ENCODE data around the gene MECR.

Gene MECR, protein sequence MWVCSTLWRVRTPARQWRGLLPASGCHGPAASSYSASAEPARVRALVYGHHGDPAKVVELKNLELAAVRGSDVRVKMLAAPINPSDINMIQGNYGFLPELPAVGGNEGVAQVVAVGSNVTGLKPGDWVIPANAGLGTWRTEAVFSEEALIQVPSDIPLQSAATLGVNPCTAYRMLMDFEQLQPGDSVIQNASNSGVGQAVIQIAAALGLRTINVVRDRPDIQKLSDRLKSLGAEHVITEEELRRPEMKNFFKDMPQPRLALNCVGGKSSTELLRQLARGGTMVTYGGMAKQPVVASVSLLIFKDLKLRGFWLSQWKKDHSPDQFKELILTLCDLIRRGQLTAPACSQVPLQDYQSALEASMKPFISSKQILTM

DNA sequence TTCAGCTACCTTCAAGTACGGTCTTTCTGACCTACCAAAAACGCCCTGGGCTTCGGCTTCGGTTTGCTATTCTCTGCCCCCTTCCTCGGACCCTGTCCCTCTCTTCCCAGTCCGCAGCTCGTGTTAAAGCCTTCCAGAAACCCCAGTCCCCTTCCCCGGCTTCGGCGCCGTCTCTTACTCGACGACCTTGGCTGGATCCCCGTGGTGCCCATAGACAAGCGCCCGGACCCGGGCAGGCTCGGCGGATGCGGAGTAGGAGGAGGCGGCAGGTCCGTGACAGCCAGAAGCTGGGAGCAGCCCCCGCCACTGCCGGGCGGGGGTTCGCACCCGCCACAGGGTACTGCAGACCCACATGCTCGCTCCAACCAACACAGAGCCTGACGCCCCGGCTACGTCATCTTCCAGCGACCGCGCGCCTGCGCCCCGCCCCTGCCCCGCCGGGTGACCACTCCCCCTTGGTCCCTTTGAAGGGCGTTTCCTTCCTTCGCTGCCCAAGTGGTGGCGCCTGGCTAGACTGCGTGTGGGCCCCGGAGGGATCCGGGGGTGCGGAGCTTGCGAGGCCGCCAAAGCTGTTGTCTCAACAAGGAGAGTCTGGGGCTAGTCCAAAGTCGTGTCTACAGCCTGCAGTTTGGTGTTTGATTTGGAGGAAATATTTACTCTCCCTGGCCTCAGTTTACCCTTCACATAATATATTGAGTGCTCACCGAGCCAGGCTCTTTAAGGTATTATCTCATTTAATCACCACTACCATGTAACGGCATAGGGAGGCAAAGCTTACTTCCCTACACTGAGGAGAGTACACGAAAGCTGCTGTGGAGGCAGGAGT is at the start of gene MECR:
TSS of gene MECR (minus strand) at position 382 of the 826 bp plus-strand sequence. CDS start at position 354, 28 bp downstream.
- in situ Hi-C loops (cut with HindIII; ENCODE audit: low sequenced_read_pairs) = loop anchor here (25.0 kb wide), 3 partner anchors 157 to 1682 kb away; partner anchors contain the start of gene SDC3
- peak; percentile 92 for DNase-seq (ENCODE audit: low read depth, low spot score)
- no peak for TF ChIP-seq CTCF (IDR thresholded peaks at IDR 0.05; ENCODE audit: low read depth, low read length)

DNA sequence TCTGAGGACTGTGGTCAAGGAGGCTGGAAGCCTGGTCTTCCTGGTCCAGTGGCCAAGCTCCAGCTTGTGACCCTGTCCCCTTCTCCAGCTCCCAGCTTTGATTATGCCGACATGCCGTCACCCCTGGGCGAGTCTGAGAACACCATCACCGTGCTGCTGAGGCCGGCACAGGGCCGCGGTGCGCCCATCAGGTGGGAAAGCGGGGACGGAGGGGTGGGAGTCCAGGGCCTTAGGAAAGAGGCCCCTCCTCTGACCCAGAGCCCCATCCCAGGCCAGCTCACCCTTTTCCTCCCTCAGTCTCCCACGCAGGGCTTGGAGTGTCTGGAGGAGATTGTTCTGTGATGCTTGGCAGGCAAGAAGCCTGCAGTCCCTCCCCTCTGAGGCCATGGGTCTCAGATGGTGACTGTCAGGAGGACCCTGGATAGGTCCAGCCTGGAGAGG is 49.2 kb upstream of the MECR start:
- TF ChIP-seq CTCF (IDR thresholded peaks at IDR 0.05; ENCODE audit: low read depth, low read length) = no peak
- no peak for DNase-seq (ENCODE audit: low read depth, low spot score)
- in situ Hi-C loops (cut with HindIII; ENCODE audit: low sequenced_read_pairs) = no loop called here
- H3K4me3 ChIP-seq (ENCODE audit: low read depth, low read length) = no peak overlapping the region

More for the DNA sequence above, at the start of gene MECR:
- H3K4me3 ChIP-seq (ENCODE audit: low read depth, low read length) = peak within 1 kb of the TSS; percentile 90

- no peak overlapping the region for H3K4me3 ChIP-seq (ENCODE audit: low read depth, low read length)
- DNase-seq (ENCODE audit: low read depth, low spot score) = no peak
- in situ Hi-C loops (cut with HindIII; ENCODE audit: low sequenced_read_pairs) = no loop called here
- TF ChIP-seq CTCF (IDR thresholded peaks at IDR 0.05; ENCODE audit: low read depth, low read length) = no peak
Observed at GRCh38 chr1:29279406-29279805, 48.7 kb upstream of the MECR start.

DNA sequence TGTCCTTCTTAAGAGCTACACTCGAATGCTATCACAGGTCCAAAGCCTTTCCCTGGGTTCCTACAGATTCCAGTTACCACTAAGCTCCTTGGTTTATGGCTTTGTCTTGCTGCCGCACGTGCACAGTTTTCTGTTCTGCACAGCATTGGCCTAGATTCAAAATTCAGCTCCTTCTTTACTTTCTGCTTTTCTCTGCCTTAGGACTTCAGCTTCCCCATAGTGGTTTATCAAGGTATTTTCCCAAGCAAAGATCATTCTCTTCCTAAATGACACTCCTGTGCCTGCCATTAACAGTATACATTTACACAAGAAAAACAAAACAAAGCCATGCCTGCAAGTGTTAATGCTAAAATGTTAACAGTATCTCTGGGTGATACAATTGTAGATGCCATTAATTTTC is 47.4 kb upstream of the MECR start:
- DNase-seq (ENCODE audit: low read depth, low spot score) = no peak
- H3K4me3 ChIP-seq (ENCODE audit: low read depth, low read length) = no peak overlapping the region
- no peak for TF ChIP-seq CTCF (IDR thresholded peaks at IDR 0.05; ENCODE audit: low read depth, low read length)
- in situ Hi-C loops (cut with HindIII; ENCODE audit: low sequenced_read_pairs) = no loop called here

GRCh38 chr1:29275435-29275834 is 44.7 kb upstream of the MECR start:
- in situ Hi-C loops (cut with HindIII; ENCODE audit: low sequenced_read_pairs) = no loop called here
- DNase-seq (ENCODE audit: low read depth, low spot score) = no peak
- TF ChIP-seq CTCF (IDR thresholded peaks at IDR 0.05; ENCODE audit: low read depth, low read length) = no peak
- H3K4me3 ChIP-seq (ENCODE audit: low read depth, low read length) = no peak overlapping the region

DNA sequence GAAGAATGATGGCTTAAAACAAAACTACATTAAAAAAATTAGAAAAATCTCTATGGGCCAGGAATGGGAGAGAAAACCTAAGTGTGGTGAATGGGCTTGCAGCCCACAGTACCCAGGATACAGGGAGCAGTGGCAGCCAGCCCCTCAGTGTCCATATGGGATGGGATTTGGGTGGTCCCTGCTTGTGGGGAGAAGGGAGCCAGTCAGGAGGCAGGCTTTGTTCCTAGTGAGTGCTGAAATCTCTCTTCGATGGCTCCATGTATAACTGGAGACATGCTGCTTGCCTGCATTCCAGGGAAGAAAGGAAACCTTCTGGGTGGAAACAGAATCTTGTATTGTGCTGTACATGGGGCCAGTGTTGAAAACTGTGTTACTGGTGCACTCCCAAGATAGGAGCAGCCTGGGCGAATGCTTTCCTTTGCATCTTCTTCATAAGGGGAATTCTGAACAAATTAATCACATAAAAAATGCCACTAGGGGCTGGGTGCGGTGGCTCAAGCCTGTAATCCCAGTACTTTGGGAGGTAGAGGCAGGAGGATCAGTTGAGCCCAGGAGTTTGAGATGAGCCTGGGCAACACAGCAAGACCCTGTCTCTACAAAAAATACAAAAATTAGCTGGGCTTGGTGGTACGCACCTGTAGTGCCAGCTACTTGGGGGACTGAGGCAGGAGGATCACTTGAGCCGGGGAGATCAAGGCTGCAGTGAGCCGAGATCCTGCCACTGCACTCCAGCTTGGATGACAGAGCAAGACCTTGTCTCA is 41.6 kb upstream of the MECR start:
- DNase-seq (ENCODE audit: low read depth, low spot score) = no peak
- in situ Hi-C loops (cut with HindIII; ENCODE audit: low sequenced_read_pairs) = no loop called here

More for the DNA sequence above, 41.6 kb upstream of the MECR start:
- no peak overlapping the region for H3K4me3 ChIP-seq (ENCODE audit: low read depth, low read length)
- no peak for TF ChIP-seq CTCF (IDR thresholded peaks at IDR 0.05; ENCODE audit: low read depth, low read length)
